Body of pancreas (tissue), 4 donors: ENCODE data around the gene SFPQ. TPM values are rescaled to one million over a fixed set of nuclear protein-coding genes. Genes with fewer than 3 reads are reported as not detected.
"Not testable (repeated sequence)": the region's sequence is repeated elsewhere in the genome, so short reads cannot be mapped to it uniquely, and the experiment has no call there.

ENCODE experiments used
- ATAC-seq: fragments of 150-250 bp; one replicate; pipeline ENCODE4 v1.9.1; 2016
- DNase-seq, 4 donors: peaks; one replicate each; pipeline ENCODE4 v3.0.0-alpha.2; 2019
- H3K27ac ChIP-seq, 4 donors: fragments of 200-600 bp; sonication (generic); 1 replicate in 3 of 4; 2 replicates in 1 of 4; pipeline versions ENCODE4 v1.5.1 to v1.6.1; 2016 to 2019; ENCODE audit warnings: mild to moderate bottlenecking in 1 of 4, mixed read lengths in 1 of 4, moderate library complexity in 1 of 4
- H3K27me3 ChIP-seq, 2 donors: fragments of 200-600 bp; sonication (generic); one replicate each; pipeline ENCODE4 v1.6.0; 2016; ENCODE audit warnings: mild to moderate bottlenecking in 1 of 2
- H3K36me3 ChIP-seq, 2 donors: fragments of 200-600 bp; sonication (generic); replicated peaks in 1 of 2; 2 replicates each; pipeline ENCODE4 v1.5.1; 2016; ENCODE audit warnings: low read depth in 2 of 2; ENCODE audit not compliant: insufficient read depth in 1 of 2
- H3K4me1 ChIP-seq: fragments of 200-600 bp; sonication (generic); one replicate; pipeline ENCODE4 v1.6.0; 2016
- H3K4me3 ChIP-seq, 2 donors: fragments of 200-600 bp; sonication (generic); 1 replicate in 1 of 2; 2 replicates in 1 of 2; pipeline ENCODE4 v1.5.1; 2016 to 2019
- H3K9me3 ChIP-seq, 3 donors: fragments of 200-600 bp; sonication (generic); 1 replicate in 2 of 3; 2 replicates in 1 of 3; pipeline ENCODE4 v1.5.1; 2016
- POLR2A ChIP-seq, 3 donors: fragments of 450-650 bp; IDR thresholded peaks; one replicate each; pipeline ENCODE4 v1.6.1; 2016; ENCODE audit warnings: antibody characterized with exemption in 3 of 3, mild to moderate bottlenecking in 2 of 3
- WGBS, 2 donors: methylation state at CpG; one replicate each; pipeline ENCODE4 v1.1.5; 2017; 5-methylcytosine and 5-hydroxymethylcytosine counted together
- intact Hi-C: fragments of 100-400 bp; cut with DNase I; formaldehyde crosslinking; loops from one replicate; pipeline ENCODE4 v1.15.1; 2023
- total RNA-seq, 2 donors: library from RNA; depleted of rRNA; stranded (reverse); fragments of >200 nt; gene quantifications; one replicate each; pipeline ENCODE4 v1.1.0, GENCODE V29; 2016
- TF ChIP-seq, protein P1 (sequence below), 7 experiments: fragments of 450-650 bp in 4 of 7; fragments of 200-600 bp in 3 of 7; sonication (generic) in 3 of 7; IDR thresholded peaks; one replicate each; pipeline ENCODE4 v1.5.1; 2016 to 2019; ENCODE audit warnings: antibody characterized with exemption in 7 of 7

Gene SFPQ
- total RNA-seq, 2 donors from 2014 or later: 163 to 170 TPM

- ATAC-seq: no peak
- no peak for TF ChIP-seq POLR2A (IDR thresholded peaks at IDR 0.05)
- TF ChIP-seq, protein P1, sequence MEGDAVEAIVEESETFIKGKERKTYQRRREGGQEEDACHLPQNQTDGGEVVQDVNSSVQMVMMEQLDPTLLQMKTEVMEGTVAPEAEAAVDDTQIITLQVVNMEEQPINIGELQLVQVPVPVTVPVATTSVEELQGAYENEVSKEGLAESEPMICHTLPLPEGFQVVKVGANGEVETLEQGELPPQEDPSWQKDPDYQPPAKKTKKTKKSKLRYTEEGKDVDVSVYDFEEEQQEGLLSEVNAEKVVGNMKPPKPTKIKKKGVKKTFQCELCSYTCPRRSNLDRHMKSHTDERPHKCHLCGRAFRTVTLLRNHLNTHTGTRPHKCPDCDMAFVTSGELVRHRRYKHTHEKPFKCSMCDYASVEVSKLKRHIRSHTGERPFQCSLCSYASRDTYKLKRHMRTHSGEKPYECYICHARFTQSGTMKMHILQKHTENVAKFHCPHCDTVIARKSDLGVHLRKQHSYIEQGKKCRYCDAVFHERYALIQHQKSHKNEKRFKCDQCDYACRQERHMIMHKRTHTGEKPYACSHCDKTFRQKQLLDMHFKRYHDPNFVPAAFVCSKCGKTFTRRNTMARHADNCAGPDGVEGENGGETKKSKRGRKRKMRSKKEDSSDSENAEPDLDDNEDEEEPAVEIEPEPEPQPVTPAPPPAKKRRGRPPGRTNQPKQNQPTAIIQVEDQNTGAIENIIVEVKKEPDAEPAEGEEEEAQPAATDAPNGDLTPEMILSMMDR (IDR thresholded peaks at IDR 0.05): no peak
- H3K27me3 ChIP-seq: no peaks in the 10 kb centered on the region
- no peaks in the 10 kb centered on the region for H3K36me3 ChIP-seq
- DNase-seq: no peak
- H3K4me1 ChIP-seq: no peaks in the 10 kb centered on the region
- WGBS, 2 donors: 95 to 96% methylated on average over 5 of the region's 5 CpGs
- no peaks in the 10 kb centered on the region for H3K9me3 ChIP-seq
- no peak overlapping the region for H3K4me3 ChIP-seq
- no peak overlapping the region for H3K27ac ChIP-seq
- intact Hi-C loops: no loop called here
Observed at GRCh38 chr1:35151220-35151619, 41.7 kb downstream of the SFPQ start.

DNA sequence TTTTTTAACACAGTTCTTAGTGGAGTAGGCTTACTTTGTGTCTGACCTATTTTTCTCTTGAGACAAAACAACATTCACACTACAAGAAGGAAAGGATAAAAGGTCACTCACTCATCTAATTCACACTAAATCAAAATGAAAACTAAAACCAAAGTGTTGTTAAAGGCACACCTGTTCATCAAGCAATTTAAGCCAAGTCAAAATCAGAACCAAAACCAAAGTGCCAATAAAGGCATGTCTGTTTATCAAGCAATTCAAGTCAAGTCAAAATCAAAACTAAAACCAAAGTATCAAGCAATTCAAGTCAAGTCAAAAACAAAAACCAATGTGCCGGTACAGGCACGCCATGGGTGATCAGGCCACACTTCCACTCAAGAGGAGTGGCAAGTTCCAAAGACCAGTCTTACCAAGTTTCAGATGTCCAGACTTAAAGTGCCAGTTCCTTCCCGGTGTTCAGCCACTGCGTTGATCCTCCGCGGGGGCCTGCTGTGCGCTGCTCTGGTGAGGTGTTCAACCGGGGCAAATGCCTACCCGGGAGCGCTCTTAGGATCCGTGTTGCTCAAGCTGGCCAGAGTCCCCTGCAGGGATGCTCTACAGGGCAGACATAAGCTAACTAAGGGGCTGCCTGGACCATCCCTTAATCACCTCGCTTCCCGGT lies 46.9 kb downstream of the SFPQ start:
- intact Hi-C loops, H3K27ac ChIP-seq, H3K36me3 ChIP-seq, H3K27me3 ChIP-seq, ATAC-seq, H3K9me3 ChIP-seq, H3K4me3 ChIP-seq: not testable (repeated sequence)
- 70 to 71% methylated on average over 11 to 13 of the region's 13 CpGs for WGBS, 2 donors
- DNase-seq: peak in 2 of 4 donors; percentile 10 to 16
- H3K4me1 ChIP-seq: peaks cover 44% of the 10 kb centered on the region

DNA sequence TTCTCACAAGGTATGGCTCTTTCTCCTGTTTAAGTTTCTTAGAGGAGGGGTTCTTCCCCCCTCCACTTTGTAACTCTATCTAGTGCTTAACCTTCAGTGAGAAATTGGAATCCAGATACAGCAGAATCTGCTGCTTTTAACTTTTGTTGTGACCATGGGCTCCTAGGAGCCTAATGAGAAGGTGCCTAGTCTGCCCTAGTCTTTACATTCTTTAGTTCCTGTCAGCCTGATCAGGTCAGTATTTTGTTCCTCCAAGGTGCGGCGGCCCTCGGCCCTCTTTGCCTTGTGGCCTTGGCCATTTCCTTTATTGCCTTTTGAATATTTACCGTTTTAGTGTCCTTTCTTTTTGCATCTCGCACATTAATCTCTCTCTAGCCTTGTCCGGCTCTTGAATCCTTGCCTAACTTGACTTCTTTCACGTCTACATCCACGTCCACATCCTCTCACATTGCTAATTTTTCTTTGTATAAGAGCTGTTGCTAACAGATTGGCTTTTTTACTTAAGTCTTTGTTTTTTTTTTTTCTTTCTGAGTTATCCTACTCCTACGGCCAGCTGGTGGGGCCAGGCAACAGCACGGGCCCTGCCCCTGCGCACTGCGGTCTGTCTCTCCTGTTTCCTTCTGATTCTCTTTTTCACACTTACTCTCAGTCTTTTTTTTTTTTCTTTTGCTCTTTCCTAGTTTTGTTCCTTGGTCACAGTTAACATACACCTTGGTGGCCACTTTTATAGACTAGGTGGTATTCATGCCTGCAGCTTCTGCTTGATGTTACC lies 49.0 kb downstream of the SFPQ start:
- H3K9me3 ChIP-seq: no peaks in the 10 kb centered on the region
- no peaks in the 10 kb centered on the region for H3K36me3 ChIP-seq
- TF ChIP-seq, protein P1 (IDR thresholded peaks at IDR 0.05): no peak
- no peak for TF ChIP-seq POLR2A (IDR thresholded peaks at IDR 0.05)
- peak; percentile 59 for ATAC-seq
- H3K27ac ChIP-seq: peak overlapping the region in 1 of 4 donors; percentile 41
- no peak overlapping the region for H3K4me3 ChIP-seq
- intact Hi-C loops: no loop called here
- peak in 1 of 4 donors; percentile 13 for DNase-seq
- H3K27me3 ChIP-seq: no peaks in the 10 kb centered on the region
- 47 to 54% methylated on average over 12 of the region's 12 CpGs for WGBS, 2 donors
- H3K4me1 ChIP-seq: peaks cover 44% of the 10 kb centered on the region

DNA sequence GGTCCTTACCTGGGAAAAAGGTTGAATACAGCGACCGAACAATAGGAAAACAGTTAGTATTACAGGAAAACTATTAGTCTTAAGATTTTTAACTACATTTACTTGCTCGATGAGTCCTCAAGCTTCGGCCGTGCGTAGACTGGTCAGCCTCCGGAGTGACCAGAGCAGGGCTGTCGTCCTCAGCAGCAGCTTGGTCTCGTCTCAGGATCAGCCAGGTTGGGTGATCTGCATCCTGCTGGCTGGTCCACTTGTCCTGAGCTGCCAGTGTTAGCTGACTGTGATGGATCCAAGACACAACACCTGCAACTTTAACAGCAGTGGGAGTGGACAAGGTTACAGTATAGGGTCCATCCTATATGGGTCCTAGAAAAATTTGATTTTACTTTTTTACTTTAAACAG lies 50.2 kb downstream of the SFPQ start:
- H3K27me3 ChIP-seq, ATAC-seq, H3K36me3 ChIP-seq, intact Hi-C loops, H3K4me3 ChIP-seq, H3K9me3 ChIP-seq: not testable (repeated sequence)
- WGBS, 2 donors: 24 to 47% methylated on average over 9 of the region's 9 CpGs
- peak in 3 of 4 donors; percentile 15 to 27 (median 20) for DNase-seq
- peaks cover 44% of the 10 kb centered on the region for H3K4me1 ChIP-seq
- peak overlapping the region; percentile 22 to 62 (median 42) for H3K27ac ChIP-seq

GRCh38 chr1:35142294-35142693 lies 50.7 kb downstream of the SFPQ start:
- Histone ChIP-seq H3K27ac (peak overlapping the region; percentile 22 to 62 (median 42)), H3K4me1 (peaks cover 44% of the 10 kb centered on the region)
- H3K4me3 ChIP-seq, H3K9me3 ChIP-seq, intact Hi-C loops, H3K27me3 ChIP-seq, H3K36me3 ChIP-seq: not testable (repeated sequence)
- DNase-seq (peak in 1 of 4 donors; percentile 22), ATAC-seq (peak; percentile 61)

DNA sequence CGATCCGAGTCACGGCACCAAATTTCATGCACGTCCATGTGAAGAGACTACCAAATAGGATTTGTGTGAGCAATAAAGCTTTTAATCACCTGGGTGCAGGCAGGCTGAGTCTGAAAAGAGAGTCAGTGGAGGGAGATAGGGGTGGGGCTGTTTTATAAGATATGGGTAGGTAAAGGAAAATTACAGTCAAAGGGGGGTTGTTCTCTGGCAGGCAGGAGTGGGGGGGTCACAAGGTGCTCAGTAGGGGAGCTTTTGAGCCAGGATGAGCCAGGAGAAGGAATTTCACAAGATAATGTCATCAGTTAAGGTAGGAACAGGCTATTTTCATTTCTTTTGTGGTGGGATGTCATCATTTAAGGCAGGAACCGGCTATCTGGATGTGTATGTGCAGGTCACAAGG lies 55.4 kb downstream of the SFPQ start:
- 88 to 93% methylated on average over 5 of the region's 5 CpGs for WGBS, 2 donors
- intact Hi-C loops, DNase-seq, H3K27ac ChIP-seq, H3K9me3 ChIP-seq, H3K4me3 ChIP-seq, ATAC-seq, H3K36me3 ChIP-seq, H3K27me3 ChIP-seq: not testable (repeated sequence)
- peaks cover 13% of the 10 kb centered on the region for H3K4me1 ChIP-seq
